ENCODE data around the gene DUSP19.

The DUSP19 gene

GRCh38 chr2:183126635-183127034 is 48.1 kb downstream of the DUSP19 start:
- no peak for DNase-seq

GRCh38 chr2:183134016-183134415 is 55.5 kb downstream of the DUSP19 start:
- DNase-seq: no peak

- DNase-seq: no peak
Observed at GRCh38 chr2:183148955-183149354, 70.4 kb downstream of the DUSP19 start.

- DNase-seq: no peak
Observed at GRCh38 chr2:183149489-183149888, 70.9 kb downstream of the DUSP19 start.
